C1 segment of cervical spinal cord (tissue), 14 donors: Measurements from ENCODE around the gene BEAN1.

Experiments
- DNase-seq, 14 donors: peaks; one replicate each; lab custom pipeline; 2025; lab: John Stamatoyannopoulos, UW

Gene BEAN1

DNA sequence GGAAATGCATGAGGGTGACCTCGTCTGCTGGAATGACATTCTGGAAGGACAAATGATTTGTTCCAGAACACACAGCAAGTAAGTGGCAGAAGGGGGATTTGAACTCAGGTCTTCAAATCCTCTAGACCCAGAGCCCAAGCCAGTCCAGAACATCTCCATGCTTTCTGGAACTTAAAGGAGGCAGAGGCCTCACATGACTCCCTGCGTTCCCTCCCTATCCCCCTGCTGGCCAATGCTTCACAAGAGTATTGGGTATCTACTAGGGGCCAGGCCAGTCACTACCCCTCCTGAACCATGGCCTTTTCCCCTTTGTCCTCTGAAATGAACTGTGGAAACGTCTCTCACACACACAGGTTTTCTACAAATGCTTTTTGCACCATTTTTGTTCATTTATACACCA lies 7.6 kb upstream of the BEAN1 start:
- DNase-seq = no peak

DNA sequence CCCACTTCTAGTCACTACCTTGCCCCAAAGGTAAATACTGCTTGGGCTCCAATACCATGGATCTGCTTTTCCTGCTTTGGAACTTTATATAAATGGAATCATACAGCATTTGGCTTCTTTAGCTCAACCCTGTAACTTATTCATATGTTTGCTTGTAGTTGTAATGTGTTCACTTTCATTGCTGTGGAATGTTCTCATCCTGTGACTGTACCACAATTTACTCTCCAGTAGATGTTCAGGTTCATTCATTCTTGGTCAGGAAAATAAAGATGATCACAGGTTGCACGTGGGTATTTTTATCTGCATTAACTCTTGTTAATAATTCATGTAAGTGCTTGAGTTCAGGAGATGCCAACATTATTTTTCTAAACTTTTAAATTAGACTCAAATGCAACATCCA lies 6.7 kb upstream of the BEAN1 start:
- DNase-seq = no peak

DNA sequence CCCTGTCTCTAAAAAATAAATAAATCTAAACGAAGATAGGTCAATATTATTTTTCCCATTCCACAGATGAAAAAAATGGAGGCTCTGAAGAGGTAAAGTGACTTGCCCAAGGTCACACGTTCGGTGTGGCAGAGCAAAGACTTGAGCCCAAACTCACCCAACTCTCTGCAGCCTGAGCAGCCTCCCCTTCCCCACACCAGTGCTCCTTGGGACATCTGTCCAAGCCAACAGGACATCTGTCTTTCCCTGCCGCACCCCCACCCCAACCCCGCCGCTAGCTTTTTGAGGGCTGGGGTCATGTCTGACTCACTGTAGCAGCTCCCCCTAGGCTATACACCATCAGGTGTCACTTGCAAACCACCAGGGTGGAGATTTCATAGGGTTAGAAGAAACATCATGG lies 5.2 kb upstream of the BEAN1 start:
- no peak for DNase-seq

DNA sequence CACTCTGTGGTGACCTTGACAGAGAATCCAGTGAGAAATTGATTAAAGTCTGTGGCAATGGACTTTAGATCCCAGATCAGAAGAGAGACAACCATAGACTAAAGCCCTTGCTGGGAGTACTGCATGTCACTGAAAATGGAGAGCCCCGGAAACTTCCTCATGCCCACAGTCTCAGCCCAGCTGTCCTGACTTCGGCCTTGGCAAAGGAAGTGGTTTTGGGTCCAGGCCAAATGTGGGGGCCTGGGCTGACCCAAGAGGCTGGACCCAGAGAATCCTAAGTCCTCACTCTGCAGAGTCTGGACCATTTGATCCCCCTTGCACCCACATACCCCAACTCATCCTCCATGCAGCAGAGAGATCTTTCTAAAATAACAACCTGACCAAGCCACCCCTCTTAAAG lies 4.7 kb upstream of the BEAN1 start:
- no peak for DNase-seq

DNA sequence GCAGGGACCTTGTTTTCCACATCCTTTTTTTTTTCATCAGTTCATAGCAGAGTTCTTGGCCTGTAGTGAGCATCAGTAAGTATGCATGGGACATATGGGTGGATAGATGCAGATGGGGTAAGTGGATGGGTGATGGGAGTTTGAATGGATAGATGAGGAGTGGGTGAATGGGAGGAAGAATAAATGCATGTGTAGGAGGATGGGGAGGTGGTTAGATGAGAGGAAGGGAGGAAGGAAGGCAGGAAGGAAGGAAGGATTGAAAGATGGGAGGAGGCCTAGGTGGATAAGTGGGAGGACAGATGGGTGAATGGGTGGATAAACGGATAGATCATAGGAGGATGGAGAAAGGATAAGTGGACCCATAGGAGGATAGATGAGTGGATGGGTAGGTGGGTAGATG lies 3.9 kb upstream of the BEAN1 start:
- no peak for DNase-seq

DNA sequence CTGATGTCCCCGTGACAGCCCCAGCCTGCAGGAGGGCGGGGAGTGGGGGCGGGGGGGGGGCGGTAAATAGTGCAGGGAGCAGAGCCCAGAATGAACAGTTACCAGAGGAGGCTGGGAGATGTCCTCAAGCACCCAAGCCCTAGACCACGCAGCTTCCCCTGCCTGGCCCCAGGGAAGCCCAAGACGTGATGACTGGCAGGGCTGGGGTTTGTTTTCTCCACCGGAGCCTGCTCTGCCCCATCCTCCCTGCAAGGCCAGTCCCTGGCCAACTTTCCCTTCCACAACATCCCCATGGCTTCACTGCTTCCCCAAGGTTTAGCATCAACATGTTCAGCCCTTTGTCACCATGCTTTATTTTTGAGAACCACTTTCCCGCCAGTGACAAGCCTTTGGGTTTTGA lies 1.4 kb upstream of the BEAN1 start:
- DNase-seq = no peak

DNA sequence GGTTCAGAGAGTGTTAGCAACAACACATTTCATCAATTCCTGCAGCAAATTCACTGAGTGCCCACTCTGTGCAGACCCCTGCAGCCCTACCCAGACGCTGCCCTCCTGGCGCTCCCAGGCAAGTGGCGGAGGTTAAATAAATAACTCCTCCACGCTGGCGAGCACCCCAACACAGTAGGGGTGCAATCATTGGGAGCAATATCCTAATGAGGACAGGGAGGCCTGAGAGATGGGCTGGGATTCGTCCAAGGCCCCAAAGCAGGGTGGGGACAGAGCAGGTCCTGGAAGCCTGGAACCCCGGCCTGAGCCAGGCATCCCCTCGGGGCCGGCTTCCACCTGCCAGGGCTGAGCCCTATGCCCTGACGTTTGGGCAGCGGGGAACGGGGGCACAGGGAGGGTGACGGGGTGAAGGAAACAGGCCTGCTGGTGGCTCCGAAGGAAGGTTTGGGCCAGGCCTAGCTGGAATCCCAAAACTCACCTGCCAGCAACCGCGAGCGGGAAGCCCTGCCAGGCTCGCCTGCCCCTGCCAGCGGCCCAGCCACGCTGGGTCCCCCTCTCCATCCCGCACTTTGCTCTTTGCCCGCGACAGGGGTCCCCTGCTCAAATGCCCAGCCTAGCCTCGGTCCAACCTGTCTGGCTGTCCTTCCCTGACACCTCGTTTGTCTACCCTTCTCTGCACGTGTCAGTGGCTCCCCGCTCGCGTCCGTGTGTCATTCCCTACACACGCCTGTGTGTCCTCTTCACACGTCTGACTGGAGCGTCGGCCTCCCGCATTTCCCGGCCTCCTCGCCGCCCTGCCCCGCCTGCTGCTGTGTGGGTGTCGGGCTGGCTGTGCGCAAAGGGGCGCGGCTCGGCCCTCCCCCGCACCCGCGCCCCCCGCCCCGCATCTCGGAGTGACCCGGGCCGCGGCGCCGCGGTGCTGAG lies 721 bp upstream of the BEAN1 start:
- no peak for DNase-seq

DNA sequence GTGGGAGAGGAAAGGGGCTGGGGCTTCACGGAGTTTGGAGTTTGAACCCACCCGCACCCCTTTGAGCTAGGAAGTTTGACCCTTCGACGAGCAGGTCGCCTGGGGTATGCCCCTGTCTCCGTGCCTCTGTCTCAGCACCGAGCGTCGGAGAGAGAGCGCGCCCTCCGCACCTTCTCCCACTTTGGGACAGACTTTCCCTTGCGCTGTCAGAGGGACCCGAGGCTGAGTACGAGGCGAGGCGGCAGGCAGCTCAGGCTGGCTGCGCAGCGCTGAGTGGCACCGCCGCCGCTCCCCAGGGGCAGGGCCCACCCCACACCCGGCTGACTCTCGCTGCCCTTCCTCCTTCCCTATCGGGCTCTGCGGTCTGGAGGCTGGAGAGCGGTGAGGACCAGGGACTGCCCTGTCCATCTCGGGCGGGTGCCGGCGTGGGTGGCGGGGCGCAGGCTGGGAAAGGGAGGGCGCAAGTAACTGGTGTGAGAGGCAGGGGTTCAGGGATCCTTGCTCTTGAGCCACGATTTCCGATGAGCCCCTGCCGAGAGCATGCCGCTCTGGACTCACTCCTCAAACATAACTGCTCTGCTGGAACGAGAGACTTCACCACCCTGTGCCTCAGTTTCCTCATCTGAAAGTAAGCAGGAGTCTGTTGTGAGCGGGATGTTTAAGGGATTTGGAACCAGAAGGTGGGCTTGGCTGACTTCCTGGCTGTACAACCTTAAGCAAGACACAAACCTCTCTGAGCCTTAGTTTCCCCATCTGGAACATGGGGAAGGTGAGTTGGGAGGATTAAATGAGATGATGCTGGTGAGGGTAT lies 981 bp downstream of the BEAN1 start:
- DNase-seq = no peak

DNA sequence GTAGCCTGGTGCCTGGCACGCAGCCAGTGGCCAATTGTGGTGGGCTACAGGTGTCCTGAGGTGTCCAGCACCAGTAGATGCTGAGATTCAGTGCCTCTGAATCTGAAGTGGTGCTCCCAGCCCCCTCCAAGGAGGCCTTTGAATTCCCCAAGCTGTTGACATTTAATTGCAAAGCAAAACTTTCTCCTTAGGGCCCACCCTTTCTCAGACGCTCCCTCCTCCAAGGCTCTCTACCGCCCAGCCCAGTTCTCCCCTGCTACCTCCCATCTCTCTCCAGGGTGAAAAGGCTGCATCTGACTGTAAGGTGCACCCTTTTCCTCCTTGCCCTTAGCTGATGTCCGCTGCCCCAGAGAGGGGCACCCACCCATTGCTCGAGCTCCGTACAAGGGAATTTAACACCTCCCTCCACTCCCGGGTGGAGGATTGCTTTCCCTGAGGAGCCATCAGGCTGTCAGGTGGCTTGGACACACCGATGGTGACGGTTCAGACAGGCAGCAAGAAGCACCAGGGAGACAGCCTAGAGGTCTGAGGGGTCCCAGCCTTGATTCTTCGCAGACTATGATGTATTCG lies 1.7 kb downstream of the BEAN1 start:
- DNase-seq = no peak

DNA sequence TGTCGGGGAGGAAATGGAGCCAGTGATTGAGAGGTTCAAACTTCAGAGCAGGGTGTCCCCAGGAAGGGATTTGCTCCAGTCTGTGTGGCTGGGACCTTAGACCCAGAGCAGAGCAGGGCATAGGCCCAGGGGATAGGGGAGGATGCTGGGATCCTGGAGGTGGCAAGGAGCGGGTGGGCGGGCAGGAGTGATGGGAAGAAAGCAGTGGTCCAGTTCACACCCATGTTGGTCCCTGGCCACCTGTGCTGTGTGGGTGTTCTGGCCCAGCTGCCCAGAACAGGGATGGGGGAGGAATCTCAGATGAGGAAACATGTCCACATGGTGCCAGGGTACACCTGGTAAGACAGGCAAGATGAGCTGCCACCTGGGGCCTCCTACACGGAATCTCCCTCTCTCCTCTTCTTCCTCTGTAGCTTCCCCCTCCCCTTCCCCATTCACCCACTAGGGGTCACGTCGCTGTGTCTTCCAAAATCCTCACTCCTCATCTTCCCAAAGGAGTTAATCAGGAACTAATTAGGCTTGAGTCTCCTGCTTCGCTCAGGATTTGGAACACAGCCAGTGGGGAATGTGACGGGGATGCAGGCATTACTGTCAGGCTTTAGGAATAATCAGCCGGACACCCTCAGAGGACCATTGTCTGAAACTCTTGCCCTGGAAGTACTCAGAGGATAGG lies 2.3 kb downstream of the BEAN1 start:
- DNase-seq = no peak

DNA sequence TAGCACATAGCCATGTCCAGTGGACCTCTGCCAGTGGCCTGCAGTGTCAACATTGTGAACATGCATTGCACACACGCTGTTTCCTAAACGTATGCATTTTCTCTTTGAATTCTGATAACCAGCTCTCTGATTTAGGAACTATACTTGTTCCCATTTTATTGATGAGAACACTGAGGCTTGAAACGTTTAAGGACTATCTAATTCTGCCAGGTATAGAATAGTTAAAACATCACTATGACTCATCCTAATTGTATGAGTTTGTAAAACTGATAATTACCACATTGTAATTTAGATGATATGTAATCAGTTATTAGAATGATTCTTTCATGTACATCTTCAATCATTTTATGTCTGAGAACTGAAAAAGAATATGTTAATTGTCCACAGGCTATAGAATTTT lies 3.1 kb downstream of the BEAN1 start:
- DNase-seq = no peak

DNA sequence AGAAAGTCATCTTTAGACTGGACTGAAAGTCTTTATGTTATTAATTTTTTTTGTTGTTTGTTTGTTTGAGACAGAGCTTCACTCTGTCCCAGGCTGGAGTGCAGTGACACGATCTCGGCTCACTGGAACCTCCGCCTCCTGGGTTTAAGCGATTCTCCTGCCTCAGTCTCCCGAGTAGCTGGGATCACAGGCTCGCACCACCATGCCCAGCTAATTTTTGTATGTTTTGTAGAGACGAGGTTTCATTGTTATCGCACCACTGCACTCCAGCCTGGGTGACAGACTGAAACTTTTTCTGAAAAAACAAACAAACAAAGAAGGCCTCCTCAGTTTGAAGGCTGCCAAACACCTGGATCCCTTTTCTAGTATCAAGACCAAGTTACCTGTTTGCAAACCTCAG lies 4.7 kb downstream of the BEAN1 start:
- DNase-seq = no peak

DNA sequence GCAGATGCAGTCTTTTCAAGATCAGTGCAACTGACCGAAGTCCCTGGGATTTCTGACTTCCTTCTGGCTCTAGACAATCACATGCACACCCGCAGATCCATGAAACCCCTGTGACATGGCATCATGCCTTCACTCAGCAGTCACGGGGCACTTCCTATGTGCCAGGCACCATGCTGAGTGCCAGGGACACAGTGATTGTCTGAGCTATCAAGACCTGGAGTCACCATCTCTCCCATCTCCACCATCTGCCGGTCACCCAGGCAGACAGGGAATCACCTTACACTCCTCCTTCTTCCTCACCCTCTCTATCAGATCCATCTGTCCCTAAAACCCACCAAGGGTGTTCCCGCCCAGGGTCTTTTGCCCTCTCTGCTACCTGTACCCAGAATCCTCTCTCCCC lies 5.3 kb downstream of the BEAN1 start:
- DNase-seq = no peak

DNA sequence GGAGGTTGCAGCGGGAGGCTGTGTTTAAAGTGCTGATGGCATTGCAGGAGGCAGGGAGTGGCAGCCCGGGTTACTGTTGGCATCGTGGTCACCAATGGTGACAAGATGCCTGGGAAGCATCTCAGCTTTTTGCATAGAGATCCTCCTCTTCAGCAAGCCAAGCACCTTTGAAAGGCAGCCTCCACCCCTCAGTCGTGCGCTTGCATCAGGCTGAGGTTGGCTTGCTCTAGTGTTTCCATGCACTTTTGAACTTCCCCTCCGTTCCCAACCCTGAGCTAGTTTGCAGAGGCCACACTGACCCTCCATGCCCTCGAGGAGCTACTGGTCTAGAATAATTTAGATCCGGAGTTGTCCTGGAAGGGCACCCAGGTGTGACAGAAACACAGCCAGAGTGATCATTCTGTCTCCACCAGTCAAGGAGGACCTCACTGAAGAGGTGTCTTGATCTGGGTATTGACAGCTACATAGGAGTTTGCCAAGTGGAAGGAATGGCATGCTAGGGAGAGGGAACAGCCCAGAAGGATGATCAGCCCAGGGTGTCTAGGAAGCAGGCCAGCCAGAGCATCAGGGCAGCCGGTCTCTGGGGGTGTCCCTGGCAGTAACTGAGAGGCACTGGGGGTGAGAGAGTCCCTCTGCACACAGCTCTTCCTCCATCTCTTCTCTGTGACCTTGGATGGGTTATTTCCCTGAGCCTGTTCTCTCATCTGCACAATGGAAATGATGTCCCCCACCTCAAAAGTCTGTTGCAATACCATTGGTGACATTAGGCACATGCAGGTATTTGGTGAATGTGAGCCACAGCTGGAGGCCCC lies 7.7 kb downstream of the BEAN1 start:
- no peak for DNase-seq

DNA sequence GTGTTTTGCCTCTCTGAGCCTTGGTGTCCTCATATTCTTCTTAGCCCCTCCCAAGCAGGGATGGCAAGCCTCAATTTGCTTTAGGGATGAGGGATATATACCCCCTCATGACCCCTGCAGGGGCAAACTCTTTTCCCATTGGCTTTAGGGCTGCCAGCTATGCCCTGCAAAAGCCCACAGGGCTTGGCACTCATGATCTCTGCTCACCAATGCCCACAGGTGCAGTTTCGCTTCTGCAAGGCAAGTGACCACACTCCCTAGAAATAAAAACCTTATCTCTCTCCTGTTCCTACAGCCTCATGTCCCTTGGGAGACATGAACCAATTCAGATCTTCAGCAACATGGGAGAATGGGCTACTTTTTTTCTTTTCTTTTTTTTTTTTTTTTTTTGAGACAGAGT lies 8.8 kb downstream of the BEAN1 start:
- no peak for DNase-seq

DNA sequence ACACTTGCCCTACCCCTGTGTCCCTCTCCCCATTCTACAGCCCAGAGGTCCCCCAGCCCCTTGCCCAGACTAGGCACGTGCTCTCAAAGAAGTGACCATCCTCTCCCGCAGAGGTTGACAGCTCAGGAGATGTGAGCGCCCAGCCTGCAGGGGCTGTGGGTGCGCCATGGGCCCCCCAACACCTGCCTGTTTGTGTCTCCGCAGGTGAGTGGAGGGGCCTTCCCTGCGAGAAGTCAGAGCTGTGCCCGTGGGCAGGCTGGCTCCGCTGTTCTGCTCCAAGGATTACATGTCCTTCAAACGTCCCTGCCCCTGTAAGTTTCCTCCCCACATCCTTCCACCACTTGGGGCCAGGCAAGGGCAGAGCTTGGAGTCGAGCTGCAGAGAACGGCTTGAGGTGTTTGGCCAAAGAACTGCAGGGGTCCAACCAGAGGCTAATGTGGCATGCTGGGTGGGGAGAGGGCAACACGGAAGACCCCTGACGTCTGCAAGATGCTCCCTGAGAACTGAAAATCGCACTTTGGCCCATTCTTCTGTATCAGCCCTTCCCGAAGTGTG lies 10.4 kb downstream of the BEAN1 start:
- no peak for DNase-seq

DNA sequence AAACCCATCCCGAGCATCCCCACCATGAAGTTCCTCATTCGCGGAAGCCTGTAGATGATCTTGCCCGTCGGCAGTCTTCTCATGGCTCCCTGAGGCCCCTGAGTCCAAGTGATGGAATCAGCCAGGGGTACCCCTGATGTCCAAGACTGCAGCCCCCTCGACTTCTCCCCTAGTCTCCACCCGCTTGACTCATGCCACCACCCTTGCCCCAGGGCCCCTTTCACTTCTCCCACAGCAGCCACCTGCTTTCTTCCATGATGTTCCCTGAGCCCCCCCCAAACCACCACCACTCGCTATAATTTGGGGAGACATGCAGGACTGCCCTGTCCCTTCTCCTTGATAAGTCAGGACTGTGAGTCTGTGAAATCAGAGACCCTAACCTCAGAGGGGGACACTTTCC lies 11.4 kb downstream of the BEAN1 start:
- no peak for DNase-seq

DNA sequence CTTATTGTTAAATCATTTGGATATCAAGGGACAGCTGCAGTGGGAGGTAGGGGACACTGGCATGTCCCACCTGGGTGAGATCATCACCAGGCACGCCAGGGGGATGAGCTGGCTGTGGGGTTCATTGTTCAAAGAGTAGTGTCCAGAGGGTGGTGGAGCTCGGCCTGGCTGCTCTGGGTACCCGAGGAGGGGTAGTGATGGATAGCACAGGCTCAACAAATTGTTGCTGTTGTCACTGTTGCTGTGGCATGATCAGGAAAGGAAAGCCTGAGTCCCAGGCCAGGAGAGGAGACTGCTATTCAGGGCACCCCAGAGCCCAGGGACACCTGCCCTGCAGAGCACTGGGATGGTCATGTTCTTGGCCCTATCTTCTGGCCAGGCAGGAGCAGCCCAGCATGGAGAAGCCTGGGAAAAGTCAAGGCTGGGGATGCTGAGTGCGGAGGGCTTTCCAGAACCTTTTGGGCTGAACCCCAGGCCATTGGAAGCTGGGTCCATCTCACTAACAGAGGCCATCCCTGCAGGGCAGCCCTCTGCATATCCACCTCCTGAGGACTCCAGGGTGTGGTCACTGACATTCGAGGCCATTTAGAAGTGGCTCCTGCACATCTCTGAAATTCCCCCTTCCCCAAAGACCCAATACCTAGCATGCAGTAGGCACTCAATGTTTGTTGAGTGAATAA lies 12.1 kb downstream of the BEAN1 start:
- DNase-seq = no peak

DNA sequence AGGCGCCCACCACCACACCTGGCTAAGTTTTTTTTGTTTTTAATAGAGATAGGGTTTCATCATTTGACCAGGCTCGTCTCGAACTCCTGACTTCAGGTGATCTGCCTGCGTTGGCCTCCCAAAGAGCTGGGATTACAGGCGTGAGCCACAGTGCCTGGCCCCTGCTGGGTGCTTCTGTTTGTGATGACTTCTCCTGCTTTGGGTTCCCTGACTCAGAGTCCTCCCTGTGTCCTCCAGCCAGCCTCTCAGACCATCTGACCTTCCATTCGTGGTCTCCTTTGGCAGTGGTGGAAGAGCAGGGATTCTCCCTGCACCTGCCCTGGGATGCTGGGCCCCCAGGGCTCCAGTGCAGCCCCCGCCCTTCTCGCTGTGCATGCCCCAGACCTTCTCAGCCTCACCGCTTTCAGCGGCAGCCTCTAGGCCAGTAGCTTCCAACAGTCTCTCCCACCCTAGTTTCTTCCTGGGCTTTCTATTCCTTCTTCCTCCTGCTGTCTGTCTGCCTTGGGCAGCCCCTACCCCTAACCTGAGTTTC lies 13.2 kb downstream of the BEAN1 start:
- DNase-seq = no peak

DNA sequence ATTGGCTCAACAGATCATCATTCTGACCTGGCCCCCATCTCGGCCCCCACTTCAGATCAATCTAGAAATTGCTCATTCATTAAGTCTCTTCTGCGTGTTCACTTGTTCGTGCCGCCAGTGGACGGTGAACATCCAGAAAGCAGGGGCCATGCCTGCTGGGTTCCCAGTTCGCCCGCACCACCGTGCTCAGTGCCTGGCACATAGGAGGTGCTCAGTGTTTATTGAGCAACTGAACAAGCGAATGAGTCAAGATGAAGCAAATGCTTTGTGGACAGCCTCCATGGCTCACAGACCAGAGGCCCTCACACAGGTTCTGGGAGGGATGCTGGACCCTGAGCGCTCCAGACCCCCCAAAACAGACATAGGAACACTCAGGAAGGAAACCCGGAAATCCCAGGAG lies 13.9 kb downstream of the BEAN1 start:
- DNase-seq = no peak
